CD14-positive monocyte (primary cell): ENCODE results near the gene ACSBG1. TPM values are rescaled to one million over a fixed set of nuclear protein-coding genes. Genes with fewer than 3 reads are reported as not detected.
A peak's percentile ranks its signal among the peaks of the same experiment; 100 is the strongest.

Experiments used
- DNase-seq, 3 donors: peaks; one replicate each; pipeline ENCODE4 v3.0.0-alpha.2; 2011 to 2022
- H2AFZ ChIP-seq: 2 replicates; pipeline ENCODE4 v1.6.0; 2012; ENCODE audit warnings: mild to moderate bottlenecking, low read depth, low read length, inconsistent platforms; ENCODE audit not compliant: insufficient read depth, poor library complexity, severe bottlenecking
- H3K27ac ChIP-seq, 2 donors: 1 replicate in 1 of 2; 2 replicates in 1 of 2; pipeline ENCODE4 v1.5.1; 2012 to 2013; ENCODE audit warnings: low read length in 2 of 2, control low read depth in 1 of 2, inconsistent platforms in 1 of 2, low read depth in 1 of 2, mild to moderate bottlenecking in 1 of 2
- H3K27me3 ChIP-seq, 2 donors: one replicate each; pipeline versions ENCODE4 v1.6.0 to v1.6.1; 2011 to 2013; ENCODE audit warnings: low read length in 2 of 2; ENCODE audit not compliant: control insufficient read depth in 2 of 2, insufficient read depth in 2 of 2
- H3K36me3 ChIP-seq, 2 donors: replicated peaks in 1 of 2; 1 replicate in 1 of 2; 2 replicates in 1 of 2; pipeline versions ENCODE4 v1.5.1 to v1.6.1; 2012 to 2013; ENCODE audit warnings: low read length in 2 of 2, control low read depth in 1 of 2, inconsistent platforms in 1 of 2, mild to moderate bottlenecking in 1 of 2; ENCODE audit not compliant: insufficient read depth in 2 of 2, control insufficient read depth in 1 of 2
- H3K4me1 ChIP-seq, 2 donors: 1 replicate in 1 of 2; 2 replicates in 1 of 2; pipeline versions ENCODE4 v1.5.1 to v1.6.1; 2012 to 2013; ENCODE audit warnings: low read length in 2 of 2, control low read depth in 1 of 2, inconsistent platforms in 1 of 2, mild to moderate bottlenecking in 1 of 2, moderate library complexity in 1 of 2; ENCODE audit not compliant: insufficient read depth in 2 of 2, control insufficient read depth in 1 of 2
- H3K4me2 ChIP-seq: replicated peaks from 2 replicates; pipeline ENCODE3; 2012; ENCODE audit warnings: low read length, moderate library complexity, mild to moderate bottlenecking; ENCODE audit not compliant: poor library complexity, severe bottlenecking; ENCODE audit errors: extremely low read depth
- H3K4me3 ChIP-seq, 3 experiments: fragments of 200-600 bp in 1 of 3; sonication (generic) in 1 of 3; replicated peaks in 1 of 3; 1 replicate in 2 of 3; 2 replicates in 1 of 3; pipeline ENCODE4 v1.5.1; 2011 to 2013; ENCODE audit warnings: low read length in 3 of 3, mild to moderate bottlenecking in 3 of 3, control low read depth in 2 of 3, low read depth in 2 of 3, inconsistent platforms in 1 of 3, moderate library complexity in 1 of 3
- H3K79me2 ChIP-seq: 2 replicates; pipeline ENCODE4 v1.6.0; 2012; ENCODE audit warnings: mild to moderate bottlenecking, control low read depth, inconsistent platforms, low read length, moderate library complexity; ENCODE audit not compliant: insufficient read depth
- H3K9ac ChIP-seq: 2 replicates; pipeline ENCODE4 v1.6.0; 2017; ENCODE audit warnings: low read length, mild to moderate bottlenecking; ENCODE audit not compliant: insufficient read depth, poor library complexity, severe bottlenecking
- H3K9me3 ChIP-seq, 2 donors: replicated peaks in 1 of 2; 1 replicate in 1 of 2; 2 replicates in 1 of 2; pipeline versions ENCODE4 v1.5.1 to v1.6.1; 2012 to 2013; ENCODE audit warnings: low read length in 2 of 2, control low read depth in 1 of 2; ENCODE audit not compliant: control insufficient read depth in 1 of 2, insufficient read depth in 1 of 2
- H4K20me1 ChIP-seq: 2 replicates; pipeline ENCODE4 v1.6.0; 2012; ENCODE audit warnings: mild to moderate bottlenecking, low read length, control low read depth, moderate library complexity; ENCODE audit not compliant: insufficient read depth
- H3K27ac Mint-ChIP-seq, 7 donors: one replicate each; pipeline ENCODE4 v1.8.0; 2020; ENCODE audit warnings: mild to moderate bottlenecking in 7 of 7, mixed read lengths in 7 of 7, moderate library complexity in 6 of 7, inconsistent platforms in 2 of 7
- H3K27me3 Mint-ChIP-seq, 3 donors: one replicate each; pipeline ENCODE4 v1.8.0; 2021 to 2022; ENCODE audit warnings: low read depth in 3 of 3, mild to moderate bottlenecking in 3 of 3, mixed read lengths in 3 of 3, moderate library complexity in 3 of 3, inconsistent platforms in 1 of 3
- H3K36me3 Mint-ChIP-seq, 2 donors: one replicate each; pipeline ENCODE4 v1.8.0; 2020; ENCODE audit warnings: mixed read lengths in 2 of 2, inconsistent platforms in 1 of 2, mild to moderate bottlenecking in 1 of 2
- H3K4me1 Mint-ChIP-seq: one replicate; pipeline ENCODE4 v1.8.0; 2020; ENCODE audit warnings: mild to moderate bottlenecking, mixed read lengths
- H3K4me3 Mint-ChIP-seq, 2 donors: one replicate each; pipeline ENCODE4 v1.8.0; 2020; ENCODE audit warnings: mild to moderate bottlenecking in 2 of 2, mixed read lengths in 2 of 2, moderate library complexity in 1 of 2
- H3K9me3 Mint-ChIP-seq, 7 donors: one replicate each; pipeline ENCODE4 v1.8.0; 2020 to 2022; ENCODE audit warnings: mixed read lengths in 7 of 7, mild to moderate bottlenecking in 6 of 7, moderate library complexity in 6 of 7, inconsistent platforms in 2 of 7
- CTCF ChIP-seq: fragments of 200-600 bp; IDR thresholded peaks from one replicate; pipeline ENCODE4 v1.8.0; 2022; ENCODE audit warnings: antibody characterized with exemption, mild to moderate bottlenecking
- WGBS: methylation state at CpG from one replicate; pipeline ENCODE4 v1.1.5; 2013; ENCODE audit warnings: missing lambda C conversion rate; ENCODE audit not compliant: insufficient coverage; 5-methylcytosine and 5-hydroxymethylcytosine counted together
- intact Hi-C, 2 donors: fragments of 100-400 bp; cut with micrococcal nuclease; formaldehyde crosslinking; loops; one replicate each; pipeline versions ENCODE4 v1.15.0 to v1.15.1; 2023
- polyA plus RNA-seq, 3 donors: library from polyadenylated mRNA; depleted of rRNA in 1 of 3; unstranded in 2 of 3; stranded (reverse) in 1 of 3; fragments of 300-500 nt in 2 of 3; fragments of >200 nt in 1 of 3; fragmentation: Illumina TruSeq in 2 of 3; gene quantifications; 1 replicate in 2 of 3; 2 replicates in 1 of 3; pipeline ENCODE4 v1.2.3, GENCODE V29; 2012 to 2021

The ACSBG1 gene
- polyA plus RNA-seq, 3 donors = 0.01 TPM; not detected in 2

- Mint-ChIP-seq H3K9me3 (peaks cover 0 to 3% (median 0%) of the 10 kb centered on the region in 7 donors), H3K4me1 (peaks cover 15% of the 10 kb centered on the region), H3K27me3 (peaks cover under 1 to 5% (median 2%) of the 10 kb centered on the region in 3 donors), H3K27ac (no peak overlapping the region), H3K4me3 (no peak overlapping the region), H3K36me3 (peaks cover 6 to 7% of the 10 kb centered on the region in 2 donors)
- 100% methylated on average over 2 of the region's 6 CpGs for WGBS
- Histone ChIP-seq H3K9me3 (no peaks in the 10 kb centered on the region), H3K27me3 (no peaks in the 10 kb centered on the region), H2AFZ (no peak overlapping the region), H3K4me2 (no peak overlapping the region), H3K36me3 (no peaks in the 10 kb centered on the region), H3K4me3 (no peak overlapping the region), H3K4me1 (peaks cover 18% of the 10 kb centered on the region in 2 donors), H3K9ac (no peak overlapping the region), H3K79me2 (no peaks in the 10 kb centered on the region), H3K27ac (no peak overlapping the region), H4K20me1 (no peaks in the 10 kb centered on the region)
- intact Hi-C loops = no loop called here
- TF ChIP-seq CTCF = no peak
- DNase-seq = no peak
These were observed 56.3 kb downstream of the ACSBG1 start for GRCh38 chr15:78178064-78178463.

- intact Hi-C loops = no loop called here
- H3K27me3 Mint-ChIP-seq = peaks cover 0 to 5% (median 3%) of the 10 kb centered on the region in 3 donors
- no peak overlapping the region for H3K4me3 Mint-ChIP-seq
- H3K4me1 ChIP-seq = peaks cover 24% of the 10 kb centered on the region in 2 donors
- no peak overlapping the region for H3K27ac Mint-ChIP-seq
- H3K9me3 ChIP-seq = no peaks in the 10 kb centered on the region
- H3K9ac ChIP-seq = no peak overlapping the region
- peaks cover 21% of the 10 kb centered on the region for H3K4me1 Mint-ChIP-seq
- no peaks in the 10 kb centered on the region for H3K27me3 ChIP-seq
- H4K20me1 ChIP-seq = no peaks in the 10 kb centered on the region
- peaks cover 10 to 12% of the 10 kb centered on the region in 2 donors for H3K36me3 Mint-ChIP-seq
- no peak overlapping the region for H3K27ac ChIP-seq
- peak in 1 of 3 donors; percentile 2 for DNase-seq
- no peak overlapping the region for H3K4me2 ChIP-seq
- no peaks in the 10 kb centered on the region for H3K79me2 ChIP-seq
- WGBS = 34% methylated on average over 9 of the region's 12 CpGs
- H2AFZ ChIP-seq = no peak overlapping the region
- peak; percentile 55 for TF ChIP-seq CTCF
- H3K9me3 Mint-ChIP-seq = peaks cover 0 to 3% (median 0%) of the 10 kb centered on the region in 7 donors
- H3K4me3 ChIP-seq = no peak overlapping the region
- H3K36me3 ChIP-seq = no peaks in the 10 kb centered on the region
These were observed 56.9 kb downstream of the ACSBG1 start for GRCh38 chr15:78177447-78177873.
